SK-N-SH (cell line): ENCODE data around the gene KLHL42. TPM values are rescaled to one million over a fixed set of nuclear protein-coding genes. Genes with fewer than 3 reads are reported as not detected.

ENCODE experiments used
- CTCF ChIA-PET: fragments of 300-600, 350-600 bp; formaldehyde crosslinking; extraction: SDS; loops from one replicate; lab custom pipeline; 2021; lab: Yijun Ruan, JAX
- POLR2A ChIA-PET: fragments of 350-600 bp; sonication (Branson Sonifier 250); formaldehyde crosslinking; extraction: SDS; loops from one replicate; lab custom pipeline; 2020; ENCODE audit warnings: antibody characterized with exemption, inconsistent platforms; lab: Yijun Ruan, JAX
- DNase-seq: peaks from one replicate; pipeline ENCODE4 v3.0.0; 2012
- H2AFZ ChIP-seq: fragments of 200-600 bp; sonication (generic); 2 replicates; pipeline ENCODE4 v1.8.1; 2016; ENCODE audit warnings: antibody characterized with exemption, mild to moderate bottlenecking, low read depth
- H3F3A ChIP-seq: fragments of 200-600 bp; sonication (generic); replicated peaks from 2 replicates; pipeline ENCODE3; 2016; ENCODE audit warnings: antibody characterized with exemption, mild to moderate bottlenecking; ENCODE audit not compliant: insufficient read depth
- H3K27ac ChIP-seq, 2 experiments: fragments of 200-500 bp in 1 of 2; fragments of 200-600 bp in 1 of 2; sonication (Bioruptor generic) in 1 of 2; sonication (generic), shearing (Covaris generic) in 1 of 2; 2 replicates each; pipeline versions ENCODE4 v1.5.1 to v1.6.1; 2014 to 2016; ENCODE audit warnings: low read depth in 2 of 2, inconsistent platforms in 1 of 2, low read length in 1 of 2, mild to moderate bottlenecking in 1 of 2, mixed read lengths in 1 of 2
- H3K27me3 ChIP-seq: fragments of 200-600 bp; sonication (generic), shearing (Covaris generic); 2 replicates; pipeline ENCODE4 v1.6.1; 2016; ENCODE audit warnings: mixed run types; ENCODE audit not compliant: insufficient read depth
- H3K36me3 ChIP-seq, 2 experiments: fragments of 200-500 bp in 1 of 2; fragments of 200-600 bp in 1 of 2; sonication (Bioruptor generic) in 1 of 2; sonication (generic) in 1 of 2; replicated peaks in 1 of 2; 2 replicates each; pipeline versions ENCODE3 to v1.5.1; 2014 to 2016; ENCODE audit warnings: low read length in 1 of 2, mild to moderate bottlenecking in 1 of 2; ENCODE audit not compliant: insufficient read depth in 2 of 2, control insufficient read depth in 1 of 2
- H3K4me1 ChIP-seq, 2 experiments: fragments of 200-500 bp in 1 of 2; fragments of 200-600 bp in 1 of 2; sonication (Bioruptor generic) in 1 of 2; sonication (generic), shearing (Covaris generic) in 1 of 2; 2 replicates each; pipeline versions ENCODE4 v1.5.1 to v1.6.1; 2014 to 2016; ENCODE audit warnings: low read depth in 1 of 2, low read length in 1 of 2, mixed run types in 1 of 2; ENCODE audit not compliant: insufficient read depth in 2 of 2, control insufficient read depth in 1 of 2
- H3K4me2 ChIP-seq: fragments of 200-600 bp; sonication (generic), shearing (Covaris generic); 2 replicates; pipeline ENCODE4 v1.6.1; 2017; ENCODE audit warnings: mixed run types
- H3K4me3 ChIP-seq, 2 experiments: fragments of 200-500 bp in 1 of 2; fragments of 200-600 bp in 1 of 2; sonication (Bioruptor generic) in 1 of 2; sonication (generic), shearing (Covaris generic) in 1 of 2; 2 replicates each; pipeline versions ENCODE4 v1.5.1 to v1.8.1; 2014 to 2016; ENCODE audit warnings: low read depth in 2 of 2, inconsistent platforms in 1 of 2, low read length in 1 of 2, mild to moderate bottlenecking in 1 of 2, mixed read lengths in 1 of 2, moderate library complexity in 1 of 2
- H3K79me2 ChIP-seq: fragments of 200-600 bp; sonication (generic); 2 replicates; pipeline ENCODE4 v1.8.1; 2017; ENCODE audit warnings: mild to moderate bottlenecking; ENCODE audit not compliant: insufficient read depth
- H3K9ac ChIP-seq: fragments of 200-600 bp; sonication (generic); 2 replicates; pipeline ENCODE4 v1.6.1; 2017; ENCODE audit warnings: mixed run types
- H3K9me2 ChIP-seq: fragments of 200-600 bp; sonication (generic); 2 replicates; pipeline ENCODE4 v1.6.1; 2017; ENCODE audit warnings: mixed run types
- H3K9me3 ChIP-seq: fragments of 200-600 bp; sonication (generic); 2 replicates; pipeline ENCODE4 v1.6.1; 2017; ENCODE audit warnings: mixed run types, mild to moderate bottlenecking, moderate library complexity
- H4K20me1 ChIP-seq: fragments of 200-600 bp; sonication (generic); 2 replicates; pipeline ENCODE4 v1.6.1; 2017; ENCODE audit warnings: mild to moderate bottlenecking, mixed run types; ENCODE audit not compliant: insufficient read depth
- CHD2 ChIP-seq: fragments of 150-350 bp; IDR thresholded peaks from 2 replicates; pipeline ENCODE4 v1.6.1; 2018; ENCODE audit warnings: low read length; ENCODE audit not compliant: partially characterized antibody
- EP300 ChIP-seq, 2 experiments: IDR thresholded peaks; 2 replicates each; pipeline versions ENCODE4 v1.4.0 to v1.6.1; 2012; ENCODE audit warnings: borderline replicate concordance in 1 of 2, low read depth in 1 of 2, low read length in 1 of 2
- FOSL2 ChIP-seq: IDR thresholded peaks from 2 replicates; pipeline ENCODE4 v1.4.0; 2012; ENCODE audit warnings: low read depth, mild to moderate bottlenecking, moderate library complexity, borderline replicate concordance
- FOXJ3 ChIP-seq: sonication (generic); formaldehyde crosslinking; IDR thresholded peaks from 2 replicates; pipeline ENCODE4 v1.5.1; 2020; ENCODE audit warnings: mild to moderate bottlenecking, missing genetic modification reagents
- JUND ChIP-seq: IDR thresholded peaks from 2 replicates; pipeline ENCODE4 v1.4.0; 2012
- MEF2A ChIP-seq: IDR thresholded peaks from 2 replicates; pipeline ENCODE4 v1.4.0; 2012; ENCODE audit warnings: low read depth, borderline replicate concordance
- MXI1 ChIP-seq: IDR thresholded peaks from 2 replicates; pipeline ENCODE4 v1.6.1; 2012; ENCODE audit warnings: mild to moderate bottlenecking, low read depth, low read length, improper control_type of control experiment
- NFIC ChIP-seq: IDR thresholded peaks from 2 replicates; pipeline ENCODE4 v1.4.0; 2012; ENCODE audit warnings: borderline replicate concordance
- NRF1 ChIP-seq: IDR thresholded peaks from 2 replicates; pipeline ENCODE4 v1.6.1; 2012; ENCODE audit warnings: low read depth, mild to moderate bottlenecking, low read length
- POLR2AphosphoS5 ChIP-seq: IDR thresholded peaks from 2 replicates; pipeline ENCODE4 v1.6.1; 2012; ENCODE audit warnings: low read depth, low read length
- RFX5 ChIP-seq: IDR thresholded peaks from 2 replicates; pipeline ENCODE4 v1.6.1; 2012; ENCODE audit warnings: mild to moderate bottlenecking, improper control_type of control experiment, low read length
- SIN3A ChIP-seq: IDR thresholded peaks from 2 replicates; pipeline ENCODE4 v1.6.1; 2012; ENCODE audit warnings: low read depth, mild to moderate bottlenecking, low read length, moderate library complexity, borderline replicate concordance
- SMC3 ChIP-seq: IDR thresholded peaks from 2 replicates; pipeline ENCODE4 v1.6.1; 2012; ENCODE audit warnings: low read depth, low read length, improper control_type of control experiment
- TCF12 ChIP-seq: IDR thresholded peaks from 2 replicates; pipeline ENCODE4 v1.4.0; 2012
- USF1 ChIP-seq: IDR thresholded peaks from 2 replicates; pipeline ENCODE4 v1.4.0; 2012; ENCODE audit warnings: low read depth, borderline replicate concordance
- YY1 ChIP-seq: IDR thresholded peaks from 2 replicates; pipeline ENCODE4 v1.4.0; 2012; ENCODE audit warnings: low read depth, mild to moderate bottlenecking
- ZBTB33 ChIP-seq: IDR thresholded peaks from 2 replicates; pipeline ENCODE4 v1.4.0; 2012; ENCODE audit warnings: low read depth, borderline replicate concordance
- WGBS: methylation state at CpG from one replicate; pipeline ENCODE4 v1.1.6; 2017; ENCODE audit warnings: low lambda C conversion rate; 5-methylcytosine and 5-hydroxymethylcytosine counted together
- polyA plus RNA-seq, 3 experiments: library from polyadenylated mRNA; depleted of rRNA; stranded (reverse); fragments of >200 nt; gene quantifications; 2 replicates each; pipeline ENCODE4 v1.2.3, GENCODE V29; 2012
- TF ChIP-seq, protein P1 (sequence below): fragments of 150-350 bp; IDR thresholded peaks from 2 replicates; pipeline ENCODE4 v1.6.1; 2017; ENCODE audit warnings: antibody characterized with exemption, low read length, low read depth, borderline replicate concordance
- TF ChIP-seq, protein P2 (sequence below): fragments of 150-350 bp; IDR thresholded peaks from 2 replicates; pipeline ENCODE4 v1.6.1; 2016; ENCODE audit warnings: mild to moderate bottlenecking, low read depth, low read length
- TF ChIP-seq, protein P3 (sequence below): IDR thresholded peaks from 2 replicates; pipeline ENCODE4 v1.6.1; 2012; ENCODE audit warnings: mild to moderate bottlenecking, low read depth, low read length, moderate library complexity

KLHL42 gene
- polyA plus RNA-seq, 1 of the 3 experiments (the other 2 are of a cell fraction), result 11.7 TPM

DNA sequence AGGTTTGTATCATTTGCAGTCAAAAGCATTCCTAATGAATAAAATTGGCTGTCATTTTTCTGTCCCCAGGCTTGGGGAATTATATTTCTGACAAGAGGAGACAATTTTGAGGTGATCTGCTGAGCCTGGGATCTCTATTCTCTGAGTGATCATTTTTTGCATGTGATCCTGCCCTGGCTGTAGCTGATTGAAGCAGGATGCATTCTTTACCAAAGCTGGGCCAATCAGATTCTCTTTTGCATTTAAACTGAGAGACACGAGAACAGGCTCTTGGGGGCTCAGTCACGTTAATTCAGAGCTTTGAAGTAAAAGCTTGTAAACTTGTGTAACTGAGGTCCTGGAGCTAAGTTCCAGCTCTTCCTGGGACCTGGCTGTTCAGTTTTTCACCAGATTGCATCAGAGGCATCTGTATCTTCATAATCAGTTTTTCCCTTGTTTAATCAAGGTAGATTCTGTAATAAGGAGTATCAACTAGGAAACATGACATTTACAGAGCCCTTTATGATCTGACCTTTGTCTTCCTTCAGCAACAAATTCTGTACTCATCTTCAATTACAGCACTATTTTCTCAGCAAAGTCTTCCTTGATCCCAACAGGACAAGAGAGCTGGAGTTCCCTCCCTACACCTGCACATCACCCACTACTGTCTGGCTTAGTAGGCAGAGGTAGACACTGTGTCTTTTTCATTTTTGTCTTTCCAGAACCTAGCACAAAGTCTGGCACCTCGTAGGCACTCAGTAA lies 35.0 kb downstream of the KLHL42 start:
- WGBS, result 66% methylated on average over 3 of the region's 3 CpGs
- Histone ChIP-seq H3K9ac (no peak overlapping the region), H3F3A (no peaks in the 10 kb centered on the region), H3K9me2 (no peaks in the 10 kb centered on the region), H3K9me3 (no peaks in the 10 kb centered on the region), H3K27me3 (no peaks in the 10 kb centered on the region), H3K27ac (peak overlapping the region in 1 of 2 experiments; percentile 12; a peak in 1 of 4 replicates), H3K4me2 (no peak overlapping the region), H3K4me3 (no peak overlapping the region), H4K20me1 (no peaks in the 10 kb centered on the region), H2AFZ (no peak overlapping the region), H3K36me3 (no peaks in the 10 kb centered on the region), H3K4me1 (peaks cover 0 to 19% of the 10 kb centered on the region in 2 experiments; a peak in 2 of 4 replicates), H3K79me2 (no peaks in the 10 kb centered on the region)
- CTCF ChIA-PET, result interaction anchor here (1.1 to 1.9 kb wide), 4 partner anchors 35 to 126 kb away, joined by 3 to 6 read pairs (median 4); partner anchors contain the start of genes KLHL42 and MANSC4
- no peak for DNase-seq
- TF ChIP-seq NRF1 (no peak), CHD2 (no peak), MXI1 (no peak), USF1 (no peak), JUND (no peak), TCF12 (no peak), MEF2A (no peak), YY1 (no peak), RFX5 (no peak), FOXJ3 (CRISPR knock-in tag) (no peak), SMC3 (no peak), ZBTB33 (no peak), POLR2AphosphoS5 (no peak), EP300 (IDR thresholded peaks at IDR 0.05; ENCODE audit: borderline replicate concordance in 1 of 2, low read depth in 1 of 2, low read length in 1 of 2) (no peak), FOSL2 (no peak), SIN3A (no peak), NFIC (no peak)
- TF ChIP-seq, protein P1, sequence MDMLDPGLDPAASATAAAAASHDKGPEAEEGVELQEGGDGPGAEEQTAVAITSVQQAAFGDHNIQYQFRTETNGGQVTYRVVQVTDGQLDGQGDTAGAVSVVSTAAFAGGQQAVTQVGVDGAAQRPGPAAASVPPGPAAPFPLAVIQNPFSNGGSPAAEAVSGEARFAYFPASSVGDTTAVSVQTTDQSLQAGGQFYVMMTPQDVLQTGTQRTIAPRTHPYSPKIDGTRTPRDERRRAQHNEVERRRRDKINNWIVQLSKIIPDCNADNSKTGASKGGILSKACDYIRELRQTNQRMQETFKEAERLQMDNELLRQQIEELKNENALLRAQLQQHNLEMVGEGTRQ, result no peak
- TF ChIP-seq, protein P2, sequence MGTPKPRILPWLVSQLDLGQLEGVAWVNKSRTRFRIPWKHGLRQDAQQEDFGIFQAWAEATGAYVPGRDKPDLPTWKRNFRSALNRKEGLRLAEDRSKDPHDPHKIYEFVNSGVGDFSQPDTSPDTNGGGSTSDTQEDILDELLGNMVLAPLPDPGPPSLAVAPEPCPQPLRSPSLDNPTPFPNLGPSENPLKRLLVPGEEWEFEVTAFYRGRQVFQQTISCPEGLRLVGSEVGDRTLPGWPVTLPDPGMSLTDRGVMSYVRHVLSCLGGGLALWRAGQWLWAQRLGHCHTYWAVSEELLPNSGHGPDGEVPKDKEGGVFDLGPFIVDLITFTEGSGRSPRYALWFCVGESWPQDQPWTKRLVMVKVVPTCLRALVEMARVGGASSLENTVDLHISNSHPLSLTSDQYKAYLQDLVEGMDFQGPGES, result no peak
- TF ChIP-seq, protein P3, sequence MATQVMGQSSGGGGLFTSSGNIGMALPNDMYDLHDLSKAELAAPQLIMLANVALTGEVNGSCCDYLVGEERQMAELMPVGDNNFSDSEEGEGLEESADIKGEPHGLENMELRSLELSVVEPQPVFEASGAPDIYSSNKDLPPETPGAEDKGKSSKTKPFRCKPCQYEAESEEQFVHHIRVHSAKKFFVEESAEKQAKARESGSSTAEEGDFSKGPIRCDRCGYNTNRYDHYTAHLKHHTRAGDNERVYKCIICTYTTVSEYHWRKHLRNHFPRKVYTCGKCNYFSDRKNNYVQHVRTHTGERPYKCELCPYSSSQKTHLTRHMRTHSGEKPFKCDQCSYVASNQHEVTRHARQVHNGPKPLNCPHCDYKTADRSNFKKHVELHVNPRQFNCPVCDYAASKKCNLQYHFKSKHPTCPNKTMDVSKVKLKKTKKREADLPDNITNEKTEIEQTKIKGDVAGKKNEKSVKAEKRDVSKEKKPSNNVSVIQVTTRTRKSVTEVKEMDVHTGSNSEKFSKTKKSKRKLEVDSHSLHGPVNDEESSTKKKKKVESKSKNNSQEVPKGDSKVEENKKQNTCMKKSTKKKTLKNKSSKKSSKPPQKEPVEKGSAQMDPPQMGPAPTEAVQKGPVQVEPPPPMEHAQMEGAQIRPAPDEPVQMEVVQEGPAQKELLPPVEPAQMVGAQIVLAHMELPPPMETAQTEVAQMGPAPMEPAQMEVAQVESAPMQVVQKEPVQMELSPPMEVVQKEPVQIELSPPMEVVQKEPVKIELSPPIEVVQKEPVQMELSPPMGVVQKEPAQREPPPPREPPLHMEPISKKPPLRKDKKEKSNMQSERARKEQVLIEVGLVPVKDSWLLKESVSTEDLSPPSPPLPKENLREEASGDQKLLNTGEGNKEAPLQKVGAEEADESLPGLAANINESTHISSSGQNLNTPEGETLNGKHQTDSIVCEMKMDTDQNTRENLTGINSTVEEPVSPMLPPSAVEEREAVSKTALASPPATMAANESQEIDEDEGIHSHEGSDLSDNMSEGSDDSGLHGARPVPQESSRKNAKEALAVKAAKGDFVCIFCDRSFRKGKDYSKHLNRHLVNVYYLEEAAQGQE, result no peak
- POLR2A ChIA-PET, result interaction anchor here (1.8 kb wide), 1 partner anchor 35 kb away, joined by 4 read pairs; no protein-coding TSS in a partner anchor
